Measurements from ENCODE around the gene CBX5.
"Not testable (repeated sequence)": the region's sequence is repeated elsewhere in the genome, so short reads cannot be mapped to it uniquely, and the experiment has no call there.

The CBX5 gene

GRCh38 chr12:54265364-54265812 is 14.5 kb downstream of the CBX5 start:
- no peak for DNase-seq

GRCh38 chr12:54262403-54262925 is 17.5 kb downstream of the CBX5 start:
- DNase-seq, result no peak

- DNase-seq, result no peak
Measured at GRCh38 chr12:54261815-54262402, 18.0 kb downstream of the CBX5 start.

- no peak for DNase-seq
Measured at GRCh38 chr12:54259194-54260011, 20.5 kb downstream of the CBX5 start.

GRCh38 chr12:54258201-54258681 is 21.7 kb downstream of the CBX5 start:
- DNase-seq, result no peak

GRCh38 chr12:54257332-54257731 is 22.6 kb downstream of the CBX5 start:
- no peak for DNase-seq

- no peak for DNase-seq
Measured at GRCh38 chr12:54253240-54253639, 26.7 kb downstream of the CBX5 start.

- no peak for DNase-seq
Measured at GRCh38 chr12:54251667-54252284, 28.1 kb downstream of the CBX5 start.

- no peak for DNase-seq
Measured at GRCh38 chr12:54249489-54249888, 30.4 kb downstream of the CBX5 start.

- no peak for DNase-seq
Measured at GRCh38 chr12:54246011-54246641, 33.8 kb downstream of the CBX5 start.

- DNase-seq, result no peak
Measured at GRCh38 chr12:54240971-54241588, 38.8 kb downstream of the CBX5 start.

- no peak for DNase-seq
Measured at GRCh38 chr12:54240129-54240528, 39.8 kb downstream of the CBX5 start.

- no peak for DNase-seq
Measured at GRCh38 chr12:54239620-54240019, 40.3 kb downstream of the CBX5 start.

GRCh38 chr12:54238531-54238930 is 41.4 kb downstream of the CBX5 start:
- no peak for DNase-seq

GRCh38 chr12:54232790-54233189 is 47.1 kb downstream of the CBX5 start:
- no peak for DNase-seq

- not testable (repeated sequence) for DNase-seq
Measured at GRCh38 chr12:54231269-54231668, 48.7 kb downstream of the CBX5 start.

- DNase-seq, result no peak
Measured at GRCh38 chr12:54230555-54230954, 49.4 kb downstream of the CBX5 start.

GRCh38 chr12:54229624-54230212 is 50.2 kb downstream of the CBX5 start:
- no peak for DNase-seq

- DNase-seq, result no peak
Measured at GRCh38 chr12:54228471-54228870, 51.5 kb downstream of the CBX5 start.

- DNase-seq, result not testable (repeated sequence)
Measured at GRCh38 chr12:54227927-54228326, 52.0 kb downstream of the CBX5 start.

GRCh38 chr12:54227376-54227775 is 52.5 kb downstream of the CBX5 start:
- DNase-seq, result no peak

GRCh38 chr12:54225666-54226065 is 54.3 kb downstream of the CBX5 start:
- no peak for DNase-seq

All from activated effector memory CD4-positive, alpha-beta T cell treated with Interleukin-2 at 50 U/mL for 16 hours (primary cell).